OCI-LY3 (cell line): ENCODE results near the gene MXRA8.

Experiments
- CTCF ChIP-seq: fragments of 200-600, 300-600 bp; sonication (generic); IDR thresholded peaks from 2 replicates; pipeline ENCODE4 v1.5.1; 2014; ENCODE audit warnings: antibody characterized with exemption, low read length, low read depth
- EZH2phosphoT487 ChIP-seq: fragments of 200-600 bp; shearing (Covaris generic); IDR thresholded peaks from 2 replicates; pipeline ENCODE4 v1.6.1; 2018; ENCODE audit warnings: antibody characterized with exemption, mixed run types, low read depth

DNA sequence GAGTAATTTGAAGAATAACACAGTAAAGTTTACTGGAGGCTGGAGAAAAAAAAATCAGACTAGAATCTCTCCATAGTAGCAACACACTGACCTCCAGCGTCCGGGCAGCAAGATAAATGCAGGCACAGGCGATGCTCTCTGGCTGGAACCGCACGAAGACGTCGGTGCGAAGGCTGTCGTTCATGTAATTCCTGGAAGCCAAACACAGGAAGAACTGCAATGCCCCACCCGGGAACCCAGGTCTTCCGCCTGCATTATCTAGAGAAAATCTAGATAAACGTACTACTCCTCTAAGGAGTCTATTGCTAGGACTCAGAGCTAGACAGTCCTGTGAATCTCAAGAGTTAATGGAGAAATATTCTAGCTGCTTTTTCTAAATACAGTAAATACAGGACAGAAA, 32.3 kb upstream of the MXRA8 start:
- no peak for TF ChIP-seq CTCF
- no peak for TF ChIP-seq EZH2phosphoT487
